Measurements from ENCODE around the gene CPHXL2. TPM values are rescaled to one million over a fixed set of nuclear protein-coding genes. Genes with fewer than 3 reads are reported as not detected.

Gene CPHXL2
- total RNA-seq, 1 donor from 2014 or later: not detected

GRCh38 chr16:75614066-75614897 lies 62.5 kb downstream of the CPHXL2 start:
- POLR2A ChIA-PET: no interaction called here
- no peaks in the 10 kb centered on the region for H3K9me3 Mint-ChIP-seq
- H3K27ac Mint-ChIP-seq: no peak overlapping the region
- no peaks in the 10 kb centered on the region for H3K27me3 Mint-ChIP-seq
- H3K36me3 Mint-ChIP-seq (ENCODE audit: low read depth): peaks cover 70% of the 10 kb centered on the region
- no peak for TF ChIP-seq CTCF (IDR thresholded peaks at IDR 0.05)
- DNase-seq (no peak), ATAC-seq (ENCODE audit: low read depth) (no peak)
- H3K4me3 Mint-ChIP-seq: no peak overlapping the region
- H3K4me1 Mint-ChIP-seq: no peaks in the 10 kb centered on the region
- CTCF ChIA-PET: no interaction called here
- intact Hi-C loops (cut with micrococcal nuclease): no loop called here

Other genes starting within 250 kb of the CPHXL2 start
- 27.7 and 32.0 TPM in 2 replicates for gene CFDP1, start 243.5 kb downstream of the CPHXL2 start, total RNA-seq
- gene TMEM170A, start 212.3 kb downstream of the CPHXL2 start, total RNA-seq: 25.3 and 28.3 TPM in 2 replicates
- 0.02 and 0.05 TPM in 2 replicates for gene CHST6, start 181.6 kb downstream of the CPHXL2 start, total RNA-seq
- 0.11 TPM in 1 of 2 replicates, not detected in the other for gene CHST5, start 140.9 kb downstream of the CPHXL2 start, total RNA-seq
- gene TMEM231, start 120.8 kb downstream of the CPHXL2 start, total RNA-seq: 4.0 and 4.1 TPM in 2 replicates
- gene GABARAPL2, start 110.6 kb downstream of the CPHXL2 start, total RNA-seq: 62.9 and 69.4 TPM in 2 replicates
- gene ADAT1, start 53.7 kb downstream of the CPHXL2 start, total RNA-seq: 52.7 and 57.2 TPM in 2 replicates
- gene KARS1, start 29.3 kb downstream of the CPHXL2 start, total RNA-seq: 166 and 182 TPM in 2 replicates
- gene TERF2IP, start 29.2 kb downstream of the CPHXL2 start, total RNA-seq: 52.6 and 52.7 TPM in 2 replicates
- gene DUXB, start 24.5 kb upstream of the CPHXL2 start, total RNA-seq: not detected in 2 replicates
- not detected in 2 replicates for gene CPHXL, start 49.5 kb upstream of the CPHXL2 start, total RNA-seq